SK-N-SH (cell line): ENCODE data around the gene MPHOSPH8. TPM values are rescaled to one million over a fixed set of nuclear protein-coding genes. Genes with fewer than 3 reads are reported as not detected.

Source experiments
- CTCF ChIA-PET: fragments of 300-600, 350-600 bp; formaldehyde crosslinking; extraction: SDS; loops from one replicate; lab custom pipeline; 2021; lab: Yijun Ruan, JAX
- POLR2A ChIA-PET: fragments of 350-600 bp; sonication (Branson Sonifier 250); formaldehyde crosslinking; extraction: SDS; loops from one replicate; lab custom pipeline; 2020; ENCODE audit warnings: antibody characterized with exemption, inconsistent platforms; lab: Yijun Ruan, JAX
- DNase-seq: peaks from one replicate; pipeline ENCODE4 v3.0.0; 2012
- H2AFZ ChIP-seq: fragments of 200-600 bp; sonication (generic); 2 replicates; pipeline ENCODE4 v1.8.1; 2016; ENCODE audit warnings: antibody characterized with exemption, mild to moderate bottlenecking, low read depth
- H3F3A ChIP-seq: fragments of 200-600 bp; sonication (generic); replicated peaks from 2 replicates; pipeline ENCODE3; 2016; ENCODE audit warnings: antibody characterized with exemption, mild to moderate bottlenecking; ENCODE audit not compliant: insufficient read depth
- H3K27ac ChIP-seq, 2 experiments: fragments of 200-500 bp in 1 of 2; fragments of 200-600 bp in 1 of 2; sonication (Bioruptor generic) in 1 of 2; sonication (generic), shearing (Covaris generic) in 1 of 2; 2 replicates each; pipeline versions ENCODE4 v1.5.1 to v1.6.1; 2014 to 2016; ENCODE audit warnings: low read depth in 2 of 2, inconsistent platforms in 1 of 2, low read length in 1 of 2, mild to moderate bottlenecking in 1 of 2, mixed read lengths in 1 of 2
- H3K27me3 ChIP-seq: fragments of 200-600 bp; sonication (generic), shearing (Covaris generic); 2 replicates; pipeline ENCODE4 v1.6.1; 2016; ENCODE audit warnings: mixed run types; ENCODE audit not compliant: insufficient read depth
- H3K36me3 ChIP-seq, 2 experiments: fragments of 200-500 bp in 1 of 2; fragments of 200-600 bp in 1 of 2; sonication (Bioruptor generic) in 1 of 2; sonication (generic) in 1 of 2; replicated peaks in 1 of 2; 2 replicates each; pipeline versions ENCODE3 to v1.5.1; 2014 to 2016; ENCODE audit warnings: low read length in 1 of 2, mild to moderate bottlenecking in 1 of 2; ENCODE audit not compliant: insufficient read depth in 2 of 2, control insufficient read depth in 1 of 2
- H3K4me1 ChIP-seq, 2 experiments: fragments of 200-500 bp in 1 of 2; fragments of 200-600 bp in 1 of 2; sonication (Bioruptor generic) in 1 of 2; sonication (generic), shearing (Covaris generic) in 1 of 2; 2 replicates each; pipeline versions ENCODE4 v1.5.1 to v1.6.1; 2014 to 2016; ENCODE audit warnings: low read depth in 1 of 2, low read length in 1 of 2, mixed run types in 1 of 2; ENCODE audit not compliant: insufficient read depth in 2 of 2, control insufficient read depth in 1 of 2
- H3K4me2 ChIP-seq: fragments of 200-600 bp; sonication (generic), shearing (Covaris generic); 2 replicates; pipeline ENCODE4 v1.6.1; 2017; ENCODE audit warnings: mixed run types
- H3K4me3 ChIP-seq, 2 experiments: fragments of 200-500 bp in 1 of 2; fragments of 200-600 bp in 1 of 2; sonication (Bioruptor generic) in 1 of 2; sonication (generic), shearing (Covaris generic) in 1 of 2; 2 replicates each; pipeline versions ENCODE4 v1.5.1 to v1.8.1; 2014 to 2016; ENCODE audit warnings: low read depth in 2 of 2, inconsistent platforms in 1 of 2, low read length in 1 of 2, mild to moderate bottlenecking in 1 of 2, mixed read lengths in 1 of 2, moderate library complexity in 1 of 2
- H3K79me2 ChIP-seq: fragments of 200-600 bp; sonication (generic); 2 replicates; pipeline ENCODE4 v1.8.1; 2017; ENCODE audit warnings: mild to moderate bottlenecking; ENCODE audit not compliant: insufficient read depth
- H3K9ac ChIP-seq: fragments of 200-600 bp; sonication (generic); 2 replicates; pipeline ENCODE4 v1.6.1; 2017; ENCODE audit warnings: mixed run types
- H3K9me2 ChIP-seq: fragments of 200-600 bp; sonication (generic); 2 replicates; pipeline ENCODE4 v1.6.1; 2017; ENCODE audit warnings: mixed run types
- H3K9me3 ChIP-seq: fragments of 200-600 bp; sonication (generic); 2 replicates; pipeline ENCODE4 v1.6.1; 2017; ENCODE audit warnings: mixed run types, mild to moderate bottlenecking, moderate library complexity
- H4K20me1 ChIP-seq: fragments of 200-600 bp; sonication (generic); 2 replicates; pipeline ENCODE4 v1.6.1; 2017; ENCODE audit warnings: mild to moderate bottlenecking, mixed run types; ENCODE audit not compliant: insufficient read depth
- CTCF ChIP-seq: fragments of 200-600 bp; sonication (generic); IDR thresholded peaks from 2 replicates; pipeline ENCODE4 v1.6.1; 2017; ENCODE audit warnings: antibody characterized with exemption, mild to moderate bottlenecking, moderate library complexity
- ELF1 ChIP-seq: IDR thresholded peaks from 2 replicates; pipeline ENCODE4 v1.4.0; 2012
- EP300 ChIP-seq, 2 experiments: IDR thresholded peaks; 2 replicates each; pipeline versions ENCODE4 v1.4.0 to v1.6.1; 2012; ENCODE audit warnings: borderline replicate concordance in 1 of 2, low read depth in 1 of 2, low read length in 1 of 2
- EZH2phosphoT487 ChIP-seq: fragments of 200-600 bp; sonication (generic); IDR thresholded peaks from 2 replicates; pipeline ENCODE4 v1.6.1; 2017; ENCODE audit warnings: low read depth, mixed run types, mild to moderate bottlenecking, antibody characterized with exemption, moderate library complexity, borderline replicate concordance
- FOXJ3 ChIP-seq: sonication (generic); formaldehyde crosslinking; IDR thresholded peaks from 2 replicates; pipeline ENCODE4 v1.5.1; 2020; ENCODE audit warnings: mild to moderate bottlenecking, missing genetic modification reagents
- JUND ChIP-seq: IDR thresholded peaks from 2 replicates; pipeline ENCODE4 v1.4.0; 2012
- MAX ChIP-seq: IDR thresholded peaks from 2 replicates; pipeline ENCODE4 v1.4.0; 2012; ENCODE audit warnings: low read depth
- MEF2A ChIP-seq: IDR thresholded peaks from 2 replicates; pipeline ENCODE4 v1.4.0; 2012; ENCODE audit warnings: low read depth, borderline replicate concordance
- MXI1 ChIP-seq: IDR thresholded peaks from 2 replicates; pipeline ENCODE4 v1.6.1; 2012; ENCODE audit warnings: mild to moderate bottlenecking, low read depth, low read length, improper control_type of control experiment
- NRF1 ChIP-seq: IDR thresholded peaks from 2 replicates; pipeline ENCODE4 v1.6.1; 2012; ENCODE audit warnings: low read depth, mild to moderate bottlenecking, low read length
- PBX3 ChIP-seq: IDR thresholded peaks from 2 replicates; pipeline ENCODE4; 2012
- POLR2AphosphoS5 ChIP-seq: IDR thresholded peaks from 2 replicates; pipeline ENCODE4 v1.6.1; 2012; ENCODE audit warnings: low read depth, low read length
- REST ChIP-seq: IDR thresholded peaks from 2 replicates; pipeline ENCODE4 v1.6.1; 2012; ENCODE audit warnings: mild to moderate bottlenecking, low read depth, low read length, moderate library complexity
- RFX5 ChIP-seq: IDR thresholded peaks from 2 replicates; pipeline ENCODE4 v1.6.1; 2012; ENCODE audit warnings: mild to moderate bottlenecking, improper control_type of control experiment, low read length
- RXRA ChIP-seq: IDR thresholded peaks from 2 replicates; pipeline ENCODE4 v1.4.0; 2012; ENCODE audit warnings: low read depth, mild to moderate bottlenecking, borderline replicate concordance
- SIN3A ChIP-seq: IDR thresholded peaks from 2 replicates; pipeline ENCODE4 v1.6.1; 2012; ENCODE audit warnings: low read depth, mild to moderate bottlenecking, low read length, moderate library complexity, borderline replicate concordance
- SMC3 ChIP-seq: IDR thresholded peaks from 2 replicates; pipeline ENCODE4 v1.6.1; 2012; ENCODE audit warnings: low read depth, low read length, improper control_type of control experiment
- TAF1 ChIP-seq: IDR thresholded peaks from 2 replicates; pipeline ENCODE4 v1.6.1; 2012; ENCODE audit warnings: low read depth, mild to moderate bottlenecking, low read length, moderate library complexity, borderline replicate concordance
- TCF12 ChIP-seq: IDR thresholded peaks from 2 replicates; pipeline ENCODE4 v1.4.0; 2012
- USF1 ChIP-seq: IDR thresholded peaks from 2 replicates; pipeline ENCODE4 v1.4.0; 2012; ENCODE audit warnings: low read depth, borderline replicate concordance
- YY1 ChIP-seq: IDR thresholded peaks from 2 replicates; pipeline ENCODE4 v1.4.0; 2012; ENCODE audit warnings: low read depth, mild to moderate bottlenecking
- WGBS: methylation state at CpG from one replicate; pipeline ENCODE4 v1.1.6; 2017; ENCODE audit warnings: low lambda C conversion rate; 5-methylcytosine and 5-hydroxymethylcytosine counted together
- polyA plus RNA-seq, 3 experiments: library from polyadenylated mRNA; depleted of rRNA; stranded (reverse); fragments of >200 nt; gene quantifications; 2 replicates each; pipeline ENCODE4 v1.2.3, GENCODE V29; 2012

The MPHOSPH8 gene
- polyA plus RNA-seq, 1 of the 3 experiments (the other 2 are of a cell fraction) = 11.1 TPM

- Histone ChIP-seq H3K4me1 (no peaks in the 10 kb centered on the region; a peak in 1 of 4 replicates), H3K79me2 (no peaks in the 10 kb centered on the region), H4K20me1 (no peaks in the 10 kb centered on the region), H3K9me2 (no peaks in the 10 kb centered on the region), H3K9me3 (no peaks in the 10 kb centered on the region)
- 88% methylated on average over 7 of the region's 7 CpGs for WGBS
- POLR2A ChIA-PET = no interaction called here
- TF ChIP-seq SMC3 (no peak), MEF2A (no peak), FOXJ3 (CRISPR knock-in tag) (no peak), JUND (no peak), YY1 (no peak), EZH2phosphoT487 (no peak), USF1 (no peak), POLR2AphosphoS5 (no peak), EP300 (IDR thresholded peaks at IDR 0.05; ENCODE audit: borderline replicate concordance in 1 of 2, low read depth in 1 of 2, low read length in 1 of 2) (no peak)
- TF ChIP-seq, all 33 proteins: peak for 0
- Histone ChIP-seq H3K36me3 (no peaks in the 10 kb centered on the region), H3K9ac (no peak overlapping the region), H3K4me2 (no peak overlapping the region), H2AFZ (no peak overlapping the region), H3K27ac (no peak overlapping the region), H3K4me3 (no peak overlapping the region), H3K27me3 (no peaks in the 10 kb centered on the region), H3F3A (peaks cover 7% of the 10 kb centered on the region)
- CTCF ChIA-PET = no interaction called here
- DNase-seq = no peak
These were observed 41.6 kb upstream of the MPHOSPH8 start for GRCh38 chr13:19591864-19592263.

- Histone ChIP-seq H3F3A (no peaks in the 10 kb centered on the region), H3K27ac (no peak overlapping the region)
- WGBS = 93% methylated on average over 1 of the region's 1 CpG
These were observed 40.7 kb upstream of the MPHOSPH8 start for GRCh38 chr13:19592657-19593180.

More at GRCh38 chr13:19592657-19593180, 40.7 kb upstream of the MPHOSPH8 start:
- Histone ChIP-seq H2AFZ (no peak overlapping the region), H3K9me2 (no peaks in the 10 kb centered on the region), H3K36me3 (no peaks in the 10 kb centered on the region), H4K20me1 (no peaks in the 10 kb centered on the region), H3K4me2 (no peak overlapping the region), H3K9ac (no peak overlapping the region), H3K9me3 (no peaks in the 10 kb centered on the region), H3K27me3 (no peaks in the 10 kb centered on the region), H3K79me2 (no peaks in the 10 kb centered on the region), H3K4me1 (no peaks in the 10 kb centered on the region), H3K4me3 (no peak overlapping the region)
- ChIA-PET POLR2A (no interaction called here), CTCF (no interaction called here)
- DNase-seq = no peak
- TF ChIP-seq CTCF = no peak
- no peak for TF ChIP-seq NRF1
- no peak for TF ChIP-seq SIN3A
- TF ChIP-seq TAF1 = no peak
- no peak for TF ChIP-seq JUND
- TF ChIP-seq REST = no peak
- no peak for TF ChIP-seq TCF12
- no peak for TF ChIP-seq PBX3
- no peak for TF ChIP-seq RXRA
- no peak for TF ChIP-seq MAX
- no peak for TF ChIP-seq MEF2A
- no peak for TF ChIP-seq ELF1
- TF ChIP-seq SMC3 = no peak
- TF ChIP-seq MXI1 = no peak
- no peak for TF ChIP-seq RFX5
